ENCODE results near the gene JPH3.

JPH3 gene

DNA sequence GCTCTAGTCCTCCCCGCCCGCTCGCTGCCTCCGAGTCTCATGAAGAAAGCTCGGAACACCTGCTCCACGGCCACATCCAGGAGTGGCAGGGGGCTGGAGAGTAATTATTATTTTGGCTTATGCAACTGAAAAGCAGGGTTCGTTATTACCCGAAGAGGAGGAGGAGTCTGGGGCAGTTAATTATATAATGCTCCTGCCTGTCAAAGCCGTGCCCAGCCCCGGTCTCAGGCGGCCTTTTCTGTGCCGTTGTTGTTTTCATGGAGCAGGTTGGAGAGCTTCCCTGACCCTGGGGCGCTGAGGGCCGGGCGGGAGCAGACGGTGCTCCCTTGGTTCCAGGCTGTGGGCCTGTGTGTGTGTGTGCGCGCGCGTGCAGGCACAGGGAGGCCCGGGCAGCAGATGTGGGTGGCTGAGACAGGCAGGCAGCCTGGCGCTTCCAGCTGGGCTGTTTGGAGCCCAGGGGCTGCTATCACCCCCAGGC is 2.4 kb downstream of the JPH3 start:
- no peaks in the 10 kb centered on the region for H3K36me3 ChIP-seq (ENCODE audit: insufficient read depth, low read depth, low read length)
- peak overlapping the region; percentile 92; the same call in 1 of the 2 replicates for H3K4me3 ChIP-seq (ENCODE audit: low read length)
- H3K27me3 ChIP-seq (ENCODE audit: insufficient read depth, low read length) = peaks cover 50% of the 10 kb centered on the region
- no peaks in the 10 kb centered on the region for H3K9me3 ChIP-seq (ENCODE audit: insufficient read depth, low read depth, low read length)
- peaks cover 3% of the 10 kb centered on the region; the same call in 1 of the 2 replicates for H3K4me1 ChIP-seq (ENCODE audit: insufficient read depth, low read length)
- H3K9ac ChIP-seq (ENCODE audit: low read depth, low read length) = no peak overlapping the region
- no peak overlapping the region for H3K27ac ChIP-seq (ENCODE audit: low read length)

DNA sequence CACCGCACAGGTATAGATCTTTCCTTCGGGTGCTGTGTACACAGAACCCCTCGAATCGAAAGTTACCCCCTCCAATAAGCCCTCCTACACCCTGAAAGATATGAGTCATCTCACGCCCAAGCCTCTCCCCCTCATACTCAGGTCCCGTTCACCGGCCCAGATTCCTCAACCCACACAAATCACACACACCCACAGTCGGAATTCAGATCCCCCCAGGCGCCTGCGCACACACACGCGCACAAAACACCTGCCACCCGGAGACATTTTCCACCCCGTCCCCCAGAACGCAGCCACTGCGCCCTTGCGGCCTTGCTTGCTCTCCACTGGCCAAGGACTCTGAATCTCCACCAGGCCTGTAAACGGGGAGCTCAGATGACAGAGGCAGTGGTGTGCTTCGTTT is 4.9 kb downstream of the JPH3 start:
- Histone ChIP-seq H3K4me1 (ENCODE audit: insufficient read depth, low read length) (peaks cover 3% of the 10 kb centered on the region; the same call in 1 of the 2 replicates), H3K9ac (ENCODE audit: low read depth, low read length) (no peak overlapping the region), H3K36me3 (ENCODE audit: insufficient read depth, low read depth, low read length) (no peaks in the 10 kb centered on the region), H3K9me3 (ENCODE audit: insufficient read depth, low read depth, low read length) (no peaks in the 10 kb centered on the region), H3K4me3 (ENCODE audit: low read length) (no peak overlapping the region), H3K27ac (ENCODE audit: low read length) (no peak overlapping the region), H3K27me3 (ENCODE audit: insufficient read depth, low read length) (peaks cover 29% of the 10 kb centered on the region)

DNA sequence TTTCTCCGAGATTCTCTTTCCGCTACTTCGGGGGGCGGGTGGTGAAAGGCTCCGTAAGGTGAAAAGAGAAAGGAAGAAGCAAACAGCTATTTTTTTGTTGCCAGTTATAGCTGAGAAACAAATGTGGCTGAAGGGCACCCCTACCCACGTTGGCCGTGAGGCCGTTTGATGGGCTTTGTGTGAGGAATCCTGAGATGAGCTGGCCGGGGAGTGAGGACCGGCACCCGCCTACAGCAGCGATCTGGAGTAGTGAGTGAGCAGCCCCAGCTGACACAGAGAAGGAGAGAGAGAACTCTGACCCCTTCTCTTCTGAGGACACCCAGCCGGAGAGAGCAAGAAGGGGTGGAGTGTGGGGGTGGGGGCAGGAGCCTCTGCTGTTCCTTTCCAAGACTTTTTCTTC is 5.6 kb downstream of the JPH3 start:
- Histone ChIP-seq H3K27ac (ENCODE audit: low read length) (no peak overlapping the region), H3K9ac (ENCODE audit: low read depth, low read length) (no peak overlapping the region), H3K36me3 (ENCODE audit: insufficient read depth, low read depth, low read length) (no peaks in the 10 kb centered on the region), H3K4me1 (ENCODE audit: insufficient read depth, low read length) (peaks cover 3% of the 10 kb centered on the region; the same call in 1 of the 2 replicates), H3K4me3 (ENCODE audit: low read length) (no peak overlapping the region), H3K9me3 (ENCODE audit: insufficient read depth, low read depth, low read length) (no peaks in the 10 kb centered on the region), H3K27me3 (ENCODE audit: insufficient read depth, low read length) (peaks cover 28% of the 10 kb centered on the region)

- peaks cover 22% of the 10 kb centered on the region for H3K27me3 ChIP-seq (ENCODE audit: insufficient read depth, low read length)
- peaks cover 3% of the 10 kb centered on the region; the same call in 1 of the 2 replicates for H3K4me1 ChIP-seq (ENCODE audit: insufficient read depth, low read length)
- H3K9me3 ChIP-seq (ENCODE audit: insufficient read depth, low read depth, low read length) = no peaks in the 10 kb centered on the region
- no peak overlapping the region for H3K4me3 ChIP-seq (ENCODE audit: low read length)
- no peaks in the 10 kb centered on the region for H3K36me3 ChIP-seq (ENCODE audit: insufficient read depth, low read depth, low read length)
- H3K9ac ChIP-seq (ENCODE audit: low read depth, low read length) = no peak overlapping the region
- no peak overlapping the region for H3K27ac ChIP-seq (ENCODE audit: low read length)
Measured at GRCh38 chr16:87608400-87608985, 6.2 kb downstream of the JPH3 start.

GRCh38 chr16:87610026-87610425 is 7.7 kb downstream of the JPH3 start:
- Histone ChIP-seq H3K9ac (ENCODE audit: low read depth, low read length) (no peak overlapping the region), H3K4me1 (ENCODE audit: insufficient read depth, low read length) (no peaks in the 10 kb centered on the region), H3K36me3 (ENCODE audit: insufficient read depth, low read depth, low read length) (no peaks in the 10 kb centered on the region), H3K27ac (ENCODE audit: low read length) (no peak overlapping the region), H3K9me3 (ENCODE audit: insufficient read depth, low read depth, low read length) (no peaks in the 10 kb centered on the region), H3K27me3 (ENCODE audit: insufficient read depth, low read length) (peaks cover 6% of the 10 kb centered on the region), H3K4me3 (ENCODE audit: low read length) (no peak overlapping the region)

DNA sequence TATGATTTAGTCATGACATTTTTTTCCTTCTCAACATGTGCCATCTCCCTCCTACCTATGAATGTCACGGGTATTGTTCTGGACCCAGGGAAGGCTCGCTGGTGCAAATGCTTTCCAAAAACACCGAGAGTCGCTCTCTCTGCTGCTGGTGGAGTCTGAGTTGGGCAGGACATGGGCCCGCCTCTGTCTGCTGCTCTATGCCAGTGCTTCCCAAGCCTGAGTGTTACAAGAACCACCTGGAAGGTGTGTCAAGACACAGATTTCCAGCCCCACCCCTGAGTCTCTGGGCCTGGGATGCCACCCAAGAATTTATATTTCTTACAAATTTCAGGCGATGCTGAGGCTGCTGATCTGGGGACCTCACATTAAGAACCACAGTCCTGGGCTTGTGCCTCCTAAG is 9.1 kb downstream of the JPH3 start:
- Histone ChIP-seq H3K27ac (ENCODE audit: low read length) (no peak overlapping the region), H3K27me3 (ENCODE audit: insufficient read depth, low read length) (no peaks in the 10 kb centered on the region), H3K9me3 (ENCODE audit: insufficient read depth, low read depth, low read length) (no peaks in the 10 kb centered on the region), H3K4me3 (ENCODE audit: low read length) (no peak overlapping the region), H3K4me1 (ENCODE audit: insufficient read depth, low read length) (no peaks in the 10 kb centered on the region), H3K36me3 (ENCODE audit: insufficient read depth, low read depth, low read length) (no peaks in the 10 kb centered on the region), H3K9ac (ENCODE audit: low read depth, low read length) (no peak overlapping the region)

DNA sequence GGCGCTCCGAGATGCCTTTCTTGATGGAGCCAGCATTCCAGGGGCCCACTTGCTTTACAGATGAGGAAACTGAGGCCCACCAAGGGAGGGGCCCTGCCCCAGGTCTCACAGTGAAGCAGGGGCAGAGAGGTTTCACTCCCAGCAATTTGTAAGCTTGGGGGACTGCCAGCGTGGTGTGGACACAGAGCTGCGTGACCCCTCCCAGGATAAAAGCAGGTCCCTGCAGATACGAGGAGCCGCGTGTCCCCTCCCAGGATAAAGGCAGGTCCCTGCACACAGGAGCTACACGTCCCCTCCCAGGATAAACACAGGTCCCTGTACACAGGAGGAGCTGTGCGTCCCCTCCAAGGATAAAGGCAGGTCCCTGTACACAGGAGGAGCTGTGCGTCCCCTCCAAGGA is 11.7 kb downstream of the JPH3 start:
- Histone ChIP-seq H3K4me1 (ENCODE audit: insufficient read depth, low read length) (no peaks in the 10 kb centered on the region), H3K27ac (ENCODE audit: low read length) (no peak overlapping the region), H3K4me3 (ENCODE audit: low read length) (no peak overlapping the region), H3K9me3 (ENCODE audit: insufficient read depth, low read depth, low read length) (no peaks in the 10 kb centered on the region), H3K36me3 (ENCODE audit: insufficient read depth, low read depth, low read length) (no peaks in the 10 kb centered on the region), H3K27me3 (ENCODE audit: insufficient read depth, low read length) (no peaks in the 10 kb centered on the region), H3K9ac (ENCODE audit: low read depth, low read length) (no peak overlapping the region)

GRCh38 chr16:87615621-87616041 is 13.3 kb downstream of the JPH3 start:
- Histone ChIP-seq H3K9ac (ENCODE audit: low read depth, low read length) (no peak overlapping the region), H3K27ac (ENCODE audit: low read length) (no peak overlapping the region), H3K4me1 (ENCODE audit: insufficient read depth, low read length) (no peaks in the 10 kb centered on the region), H3K27me3 (ENCODE audit: insufficient read depth, low read length) (no peaks in the 10 kb centered on the region), H3K9me3 (ENCODE audit: insufficient read depth, low read depth, low read length) (no peaks in the 10 kb centered on the region), H3K4me3 (ENCODE audit: low read length) (no peak overlapping the region), H3K36me3 (ENCODE audit: insufficient read depth, low read depth, low read length) (no peaks in the 10 kb centered on the region)

DNA sequence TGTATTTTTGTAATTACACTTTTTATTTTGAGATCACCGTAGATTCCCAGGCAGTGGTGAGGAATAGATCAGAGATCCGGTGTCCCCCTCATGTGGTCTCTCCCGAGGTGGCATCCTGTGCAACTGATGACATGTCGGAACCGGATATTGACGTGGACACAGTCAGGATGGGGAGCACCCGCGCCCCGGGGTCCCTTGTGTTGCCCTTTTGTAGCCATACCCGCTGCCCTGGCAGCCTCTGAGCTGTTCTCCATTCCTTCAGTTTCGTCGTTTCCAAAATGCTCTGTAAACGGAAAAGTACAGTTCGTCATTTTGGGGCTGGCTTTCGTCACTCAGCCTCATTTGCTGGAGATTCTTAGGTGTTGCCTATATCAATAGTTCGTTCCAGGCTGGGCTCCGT is 14.2 kb downstream of the JPH3 start:
- Histone ChIP-seq H3K36me3 (ENCODE audit: insufficient read depth, low read depth, low read length) (no peaks in the 10 kb centered on the region), H3K27ac (ENCODE audit: low read length) (no peak overlapping the region), H3K27me3 (ENCODE audit: insufficient read depth, low read length) (no peaks in the 10 kb centered on the region)

GRCh38 chr16:87618216-87618615 is 15.9 kb downstream of the JPH3 start:
- H3K4me3 ChIP-seq (ENCODE audit: low read length) = no peak overlapping the region
- no peaks in the 10 kb centered on the region for H3K4me1 ChIP-seq (ENCODE audit: insufficient read depth, low read length)
- H3K36me3 ChIP-seq (ENCODE audit: insufficient read depth, low read depth, low read length) = no peaks in the 10 kb centered on the region
- no peaks in the 10 kb centered on the region for H3K9me3 ChIP-seq (ENCODE audit: insufficient read depth, low read depth, low read length)
- no peak overlapping the region for H3K9ac ChIP-seq (ENCODE audit: low read depth, low read length)
- no peak overlapping the region for H3K27ac ChIP-seq (ENCODE audit: low read length)
- H3K27me3 ChIP-seq (ENCODE audit: insufficient read depth, low read length) = no peaks in the 10 kb centered on the region

More for the DNA sequence above, 14.2 kb downstream of the JPH3 start:
- Histone ChIP-seq H3K4me1 (ENCODE audit: insufficient read depth, low read length) (no peaks in the 10 kb centered on the region), H3K9ac (ENCODE audit: low read depth, low read length) (no peak overlapping the region), H3K4me3 (ENCODE audit: low read length) (no peak overlapping the region), H3K9me3 (ENCODE audit: insufficient read depth, low read depth, low read length) (no peaks in the 10 kb centered on the region)

GRCh38 chr16:87619360-87620200 is 17.3 kb downstream of the JPH3 start:
- Histone ChIP-seq H3K4me3 (ENCODE audit: low read length) (no peak overlapping the region), H3K9me3 (ENCODE audit: insufficient read depth, low read depth, low read length) (no peaks in the 10 kb centered on the region), H3K27me3 (ENCODE audit: insufficient read depth, low read length) (no peaks in the 10 kb centered on the region), H3K9ac (ENCODE audit: low read depth, low read length) (peak overlapping the region; percentile 37; the same call in 1 of the 2 replicates), H3K27ac (ENCODE audit: low read length) (no peak overlapping the region), H3K4me1 (ENCODE audit: insufficient read depth, low read length) (no peaks in the 10 kb centered on the region), H3K36me3 (ENCODE audit: insufficient read depth, low read depth, low read length) (no peaks in the 10 kb centered on the region)

GRCh38 chr16:87620201-87620495 is 17.8 kb downstream of the JPH3 start:
- H3K4me1 ChIP-seq (ENCODE audit: insufficient read depth, low read length) = no peaks in the 10 kb centered on the region
- H3K9ac ChIP-seq (ENCODE audit: low read depth, low read length) = peak overlapping the region; percentile 37; the same call in 1 of the 2 replicates
- no peak overlapping the region for H3K4me3 ChIP-seq (ENCODE audit: low read length)
- H3K27ac ChIP-seq (ENCODE audit: low read length) = no peak overlapping the region
- no peaks in the 10 kb centered on the region for H3K9me3 ChIP-seq (ENCODE audit: insufficient read depth, low read depth, low read length)
- H3K27me3 ChIP-seq (ENCODE audit: insufficient read depth, low read length) = no peaks in the 10 kb centered on the region
- H3K36me3 ChIP-seq (ENCODE audit: insufficient read depth, low read depth, low read length) = no peaks in the 10 kb centered on the region

All from iPS-20b (cell line).